LHCN-M2 (cell line): ENCODE data around the gene CAMK2G. TPM values are rescaled to one million over a fixed set of nuclear protein-coding genes. Genes with fewer than 3 reads are reported as not detected.
"Not testable (repeated sequence)": the region's sequence is repeated elsewhere in the genome, so short reads cannot be mapped to it uniquely, and the experiment has no call there.

Source experiments
- DNase-seq: peaks from one replicate; pipeline ENCODE4 v3.0.0-alpha.2; 2012; ENCODE audit warnings: low read depth
- total RNA-seq: library from RNA; depleted of rRNA; stranded (reverse); fragments of >200 nt; gene quantifications from 2 replicates; pipeline ENCODE4 v1.2.3, GENCODE V29; 2014

CAMK2G gene
- total RNA-seq, 1 experiment from 2014 or later: 20.8 TPM

GRCh38 chr10:73796035-73796434, 78.3 kb downstream of the CAMK2G start:
- not testable (repeated sequence) for DNase-seq

- DNase-seq: not testable (repeated sequence)
These were observed 78.9 kb downstream of the CAMK2G start for GRCh38 chr10:73795491-73795890.

GRCh38 chr10:73793456-73793855, 80.9 kb downstream of the CAMK2G start:
- DNase-seq: no peak

GRCh38 chr10:73791871-73792400, 82.4 kb downstream of the CAMK2G start:
- no peak for DNase-seq

GRCh38 chr10:73790886-73791625, 83.3 kb downstream of the CAMK2G start:
- no peak for DNase-seq

GRCh38 chr10:73789659-73790055, 84.7 kb downstream of the CAMK2G start:
- DNase-seq: no peak

- DNase-seq: no peak
These were observed 85.3 kb downstream of the CAMK2G start for GRCh38 chr10:73788864-73789658.

GRCh38 chr10:73787031-73787800, 87.1 kb downstream of the CAMK2G start:
- DNase-seq: not testable (repeated sequence)

GRCh38 chr10:73786512-73786885, 87.9 kb downstream of the CAMK2G start:
- DNase-seq: no peak

- peak; percentile 35 for DNase-seq
These were observed 88.4 kb downstream of the CAMK2G start for GRCh38 chr10:73785721-73786511.

- DNase-seq: peak; percentile 95
These were observed 89.1 kb downstream of the CAMK2G start, which contains the start of gene ZSWIM8 for GRCh38 chr10:73785211-73785720. Gene ZSWIM8 (plus strand): TSS chr10:73785606. CDS start chr10:73785879, 273 bp downstream.

- no peak for DNase-seq
These were observed 91.6 kb downstream of the CAMK2G start for GRCh38 chr10:73782749-73783085.

- DNase-seq: peak; percentile 85
These were observed 92.2 kb downstream of the CAMK2G start, which contains the start of gene CHCHD1 for GRCh38 chr10:73781879-73782748. Gene CHCHD1 (plus strand): TSS chr10:73782048. CDS start chr10:73782076, 28 bp downstream.

- DNase-seq: no peak
These were observed 92.8 kb downstream of the CAMK2G start for GRCh38 chr10:73781548-73781878.

GRCh38 chr10:73780966-73781365, 93.4 kb downstream of the CAMK2G start:
- no peak for DNase-seq

- DNase-seq: no peak
These were observed 94.1 kb downstream of the CAMK2G start for GRCh38 chr10:73780301-73780700.

- no peak for DNase-seq
These were observed 94.7 kb downstream of the CAMK2G start for GRCh38 chr10:73779539-73780197.

GRCh38 chr10:73779018-73779417, 95.3 kb downstream of the CAMK2G start:
- DNase-seq: no peak

- DNase-seq: no peak
These were observed 99.7 kb downstream of the CAMK2G start for GRCh38 chr10:73774637-73775036.
